Adrenal gland (tissue), 12 donors: ENCODE results near the gene RAD21L1. TPM values are rescaled to one million over a fixed set of nuclear protein-coding genes. Genes with fewer than 3 reads are reported as not detected.
"Not testable (repeated sequence)": the region's sequence is repeated elsewhere in the genome, so short reads cannot be mapped to it uniquely, and the experiment has no call there.

ENCODE experiments used
- DNase-seq, 7 donors: peaks; one replicate each; pipeline ENCODE4 v3.0.0-alpha.2; 2019 to 2020
- H3K27ac ChIP-seq, 5 donors: fragments of 200-600 bp; sonication (generic) in 4 of 5; 1 replicate in 3 of 5; 2 replicates in 2 of 5; pipeline versions ENCODE4 v1.5.1 to v1.8.0; 2016 to 2020; ENCODE audit warnings: mild to moderate bottlenecking in 1 of 5
- H3K27me3 ChIP-seq: fragments of 200-600 bp; 2 replicates; pipeline ENCODE4 v1.8.0; 2021
- H3K36me3 ChIP-seq, 2 donors: fragments of 200-600 bp; replicated peaks in 1 of 2; 1 replicate in 1 of 2; 2 replicates in 1 of 2; pipeline versions ENCODE4 v1.5.1 to v1.8.0; 2018 to 2022
- H3K4me1 ChIP-seq, 2 donors: fragments of 200-600 bp; replicated peaks in 1 of 2; 1 replicate in 1 of 2; 2 replicates in 1 of 2; pipeline versions ENCODE4 v1.5.1 to v1.8.0; 2018 to 2021
- H3K4me3 ChIP-seq, 4 donors: fragments of 200-600 bp; sonication (generic) in 3 of 4; one replicate each; pipeline ENCODE4 v1.5.1; 2016 to 2018
- H3K9me3 ChIP-seq, 3 donors: fragments of 200-600 bp; sonication (generic) in 1 of 3; replicated peaks in 1 of 3; 1 replicate in 2 of 3; 2 replicates in 1 of 3; pipeline versions ENCODE4 v1.5.1 to v1.8.0; 2016 to 2021
- POLR2A ChIP-seq, 2 donors: fragments of 450-650 bp; IDR thresholded peaks; one replicate each; pipeline ENCODE4 v1.6.1; 2017; ENCODE audit warnings: antibody characterized with exemption in 2 of 2, mild to moderate bottlenecking in 2 of 2, moderate library complexity in 1 of 2
- WGBS, 4 donors: extraction: QIAGEN DNeasy Blood & Tissue Kit in 2 of 4; methylation state at CpG; one replicate each; pipeline versions ENCODE4 v1.1.5 to v1.1.7; 2013 to 2017; 5-methylcytosine and 5-hydroxymethylcytosine counted together
- intact Hi-C, 2 donors: fragments of 100-400 bp; cut with DNase I; formaldehyde crosslinking; loops; one replicate each; pipeline versions ENCODE4 v1.14.1 to v1.15.0; 2022 to 2023
- polyA plus RNA-seq, 3 donors: library from polyadenylated mRNA; stranded (reverse); fragments of 200-250 nt in 2 of 3; fragments of 350-450 nt in 1 of 3; fragmentation: Illumina TruSeq in 1 of 3; extraction: RNeasy Lipid Tissue Mini Kit (QIAGEN cat#74804) in 1 of 3; gene quantifications; one replicate each; pipeline ENCODE4 v1.2.3, GENCODE V29; 2013 to 2014
- total RNA-seq, 9 donors: library from RNA; depleted of rRNA in 4 of 9; stranded (reverse); fragments of >200 nt in 4 of 9; fragments of 120-200 nt in 1 of 9; fragmentation: NEBNext Ultra II Directional in 1 of 9; extraction: Animal tissue kit (Norgen Biotek cat#: 25700) in 1 of 9; gene quantifications; one replicate each; pipeline versions ENCODE4 v1.1.0 to v1.2.4, GENCODE V29; 2013 to 2023
- TF ChIP-seq, protein P1 (sequence below), 6 experiments: fragments of 450-650 bp in 4 of 6; fragments of 200-600 bp in 2 of 6; sonication (generic) in 1 of 6; IDR thresholded peaks; 1 replicate in 5 of 6; 2 replicates in 1 of 6; pipeline versions ENCODE4 v1.5.1 to v1.8.0; 2016 to 2021; ENCODE audit warnings: antibody characterized with exemption in 6 of 6, mild to moderate bottlenecking in 2 of 6, moderate library complexity in 1 of 6
- donor health status: healthy with polysubstance abuse.
- donor health status: Bipolar disorder and iron deficiency.
- donor health status: DM: yes; HTN: yes; CAD: no.
- donor health status: DM: no; HTN: no; CAD: no.
- donor health status: DM: no; HTN: no; CAD: no.
- donor health status: DM: yes; HTN: yes; CAD: no.

Gene RAD21L1
- total and polyA plus RNA-seq, 12 donors: 0.06 to 0.07 TPM; not detected in 10

GRCh38 chr20:1212607-1213396 lies 13.0 kb upstream of the RAD21L1 start:
- H3K27ac ChIP-seq: no peak overlapping the region
- TF ChIP-seq, protein P1, sequence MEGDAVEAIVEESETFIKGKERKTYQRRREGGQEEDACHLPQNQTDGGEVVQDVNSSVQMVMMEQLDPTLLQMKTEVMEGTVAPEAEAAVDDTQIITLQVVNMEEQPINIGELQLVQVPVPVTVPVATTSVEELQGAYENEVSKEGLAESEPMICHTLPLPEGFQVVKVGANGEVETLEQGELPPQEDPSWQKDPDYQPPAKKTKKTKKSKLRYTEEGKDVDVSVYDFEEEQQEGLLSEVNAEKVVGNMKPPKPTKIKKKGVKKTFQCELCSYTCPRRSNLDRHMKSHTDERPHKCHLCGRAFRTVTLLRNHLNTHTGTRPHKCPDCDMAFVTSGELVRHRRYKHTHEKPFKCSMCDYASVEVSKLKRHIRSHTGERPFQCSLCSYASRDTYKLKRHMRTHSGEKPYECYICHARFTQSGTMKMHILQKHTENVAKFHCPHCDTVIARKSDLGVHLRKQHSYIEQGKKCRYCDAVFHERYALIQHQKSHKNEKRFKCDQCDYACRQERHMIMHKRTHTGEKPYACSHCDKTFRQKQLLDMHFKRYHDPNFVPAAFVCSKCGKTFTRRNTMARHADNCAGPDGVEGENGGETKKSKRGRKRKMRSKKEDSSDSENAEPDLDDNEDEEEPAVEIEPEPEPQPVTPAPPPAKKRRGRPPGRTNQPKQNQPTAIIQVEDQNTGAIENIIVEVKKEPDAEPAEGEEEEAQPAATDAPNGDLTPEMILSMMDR (IDR thresholded peaks at IDR 0.05): peak; percentile 63 to 81 (median 74)
- no peak for TF ChIP-seq POLR2A (IDR thresholded peaks at IDR 0.05)
- no peaks in the 10 kb centered on the region for H3K4me1 ChIP-seq
- H3K4me3 ChIP-seq: no peak overlapping the region
- intact Hi-C loops: loop anchor here in 1 of 2 donors (5.0 to 10.0 kb wide), 2 partner anchors 108 to 396 kb away; no protein-coding TSS in a partner anchor
- WGBS, 4 donors: 13 to 19% (median 15%) methylated on average over 14 to 21 of the region's 21 CpGs
- H3K27me3 ChIP-seq: peaks cover 3% of the 10 kb centered on the region
- H3K9me3 ChIP-seq: no peaks in the 10 kb centered on the region
- H3K36me3 ChIP-seq: no peaks in the 10 kb centered on the region
- DNase-seq: peak; percentile 54 to 88 (median 75)

DNA sequence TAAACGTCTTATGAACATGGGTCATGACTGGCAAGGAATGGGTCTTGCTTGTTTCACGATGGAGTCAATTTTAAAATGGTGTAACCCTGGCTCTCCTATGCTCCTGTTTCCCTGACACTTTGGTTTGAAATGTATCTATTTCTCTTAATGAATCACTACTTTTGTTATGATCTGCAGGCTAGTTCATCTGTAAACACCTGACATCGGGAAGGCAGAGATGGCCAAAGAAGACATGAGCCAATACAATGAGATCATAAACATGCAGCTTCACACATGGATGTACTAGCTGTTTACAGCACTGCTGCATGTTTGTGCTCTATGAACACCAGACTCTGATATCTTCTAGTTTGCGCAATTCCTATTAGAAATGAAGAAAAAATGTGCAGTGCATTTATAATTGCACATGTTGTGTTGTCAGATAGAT lies 11.0 kb upstream of the RAD21L1 start:
- no peaks in the 10 kb centered on the region for H3K36me3 ChIP-seq
- intact Hi-C loops: loop anchor here in 1 of 2 donors (5.0 to 10.0 kb wide), 2 partner anchors 110 to 398 kb away; no protein-coding TSS in a partner anchor
- whole genome bisulfite sequencing, 4 donors: 63 to 67% (median 65%) methylated on average over 4 of the region's 4 CpGs
- peaks cover 3% of the 10 kb centered on the region for H3K27me3 ChIP-seq
- H3K9me3 ChIP-seq: no peaks in the 10 kb centered on the region
- DNase-seq: no peak
- H3K4me1 ChIP-seq: no peaks in the 10 kb centered on the region
- TF ChIP-seq, protein P1 (IDR thresholded peaks at IDR 0.05): no peak
- no peak for TF ChIP-seq POLR2A (IDR thresholded peaks at IDR 0.05)
- H3K27ac ChIP-seq: no peak overlapping the region
- H3K4me3 ChIP-seq: no peak overlapping the region

DNA sequence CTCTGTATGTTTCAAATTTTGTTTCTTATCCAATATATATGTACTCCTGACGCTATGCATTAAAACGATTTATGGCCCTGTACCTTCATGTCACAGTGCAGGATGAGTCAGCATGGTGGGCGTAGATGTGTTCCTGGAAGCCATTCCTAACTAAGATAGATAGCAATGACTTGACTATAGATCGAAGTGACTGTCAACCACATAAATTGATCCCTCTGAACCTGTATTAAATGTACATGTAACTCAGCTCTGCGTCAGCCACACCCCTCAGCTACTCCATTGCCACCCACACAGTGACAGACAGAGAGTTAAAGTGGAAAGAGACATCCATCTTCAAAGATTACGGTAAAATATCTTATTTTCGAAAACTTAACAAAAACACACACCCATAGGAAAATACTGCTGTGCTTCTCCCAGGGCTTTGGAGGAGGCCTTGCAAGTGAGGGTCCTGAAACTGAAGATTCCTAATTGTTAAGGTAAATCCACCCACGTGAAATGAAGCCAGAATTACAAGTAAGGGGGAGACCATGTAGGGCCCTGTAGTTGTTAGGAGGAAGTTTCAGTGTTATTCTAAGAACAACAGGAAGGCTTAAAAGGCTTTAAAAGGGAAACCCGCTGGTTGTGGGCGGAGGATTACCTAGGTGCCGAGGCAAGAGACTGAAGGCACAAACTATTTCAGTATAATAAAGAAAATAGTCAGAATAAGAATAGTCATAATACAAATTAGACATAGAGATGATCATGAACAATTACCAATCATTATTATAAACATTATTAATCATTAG lies 10.3 kb upstream of the RAD21L1 start:
- no peaks in the 10 kb centered on the region for H3K4me1 ChIP-seq
- H3K27ac ChIP-seq: no peak overlapping the region
- H3K4me3 ChIP-seq: no peak overlapping the region
- H3K9me3 ChIP-seq: no peaks in the 10 kb centered on the region
- H3K27me3 ChIP-seq: peaks cover 3% of the 10 kb centered on the region
- DNase-seq: no peak
- 60 to 73% (median 70%) methylated on average over 11 of the region's 11 CpGs for WGBS, 4 donors
- TF ChIP-seq, protein P1 (IDR thresholded peaks at IDR 0.05): no peak
- no peak for TF ChIP-seq POLR2A (IDR thresholded peaks at IDR 0.05)
- H3K36me3 ChIP-seq: no peaks in the 10 kb centered on the region
- intact Hi-C loops: loop anchor here in 1 of 2 donors (10.0 kb wide), 1 partner anchor 111 kb away; no protein-coding TSS in a partner anchor

DNA sequence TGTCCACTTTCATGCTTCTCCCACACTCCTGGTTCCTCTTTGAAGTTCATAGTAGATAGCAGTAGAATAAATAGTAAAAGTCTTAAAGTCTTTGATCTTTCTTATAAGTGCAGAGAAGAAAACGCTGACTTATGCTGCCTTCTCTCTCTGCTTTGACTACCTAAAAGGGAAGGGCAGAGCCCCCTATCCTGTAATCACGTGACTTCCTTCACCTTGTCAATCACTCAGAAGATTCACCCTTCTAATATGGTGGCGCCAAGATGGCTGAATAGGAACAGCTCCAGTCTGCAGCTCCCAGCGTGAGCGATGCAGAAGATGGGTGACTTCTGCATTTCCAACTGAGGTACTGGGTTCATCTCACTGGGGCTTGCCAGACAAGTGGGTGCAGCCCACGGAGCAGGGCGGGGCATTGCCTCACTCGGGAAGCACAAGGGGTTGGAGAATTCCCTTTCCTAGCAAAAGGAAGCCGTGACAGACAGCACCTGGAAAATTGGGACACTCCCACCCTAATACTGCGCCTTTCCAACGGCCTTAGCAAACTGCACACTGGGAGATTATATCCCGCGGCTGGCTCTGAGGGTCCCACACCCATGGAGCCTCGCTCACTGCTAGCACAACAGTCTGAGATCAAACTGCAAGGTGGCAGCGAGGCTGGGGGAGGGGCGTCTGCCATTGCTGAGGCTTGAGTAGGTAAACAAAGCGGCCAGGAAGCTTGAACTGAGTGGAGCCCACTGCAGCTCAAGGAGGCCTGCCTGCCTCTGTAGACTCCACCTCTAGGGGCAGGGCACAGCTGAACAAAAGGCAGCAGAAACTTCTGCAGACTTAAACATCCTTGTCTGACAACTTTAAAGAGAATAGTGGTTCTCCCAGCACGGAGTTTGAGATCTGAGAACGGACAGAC lies 9.1 kb upstream of the RAD21L1 start:
- H3K36me3 ChIP-seq, H3K4me3 ChIP-seq, H3K9me3 ChIP-seq, DNase-seq, H3K4me1 ChIP-seq, H3K27ac ChIP-seq, H3K27me3 ChIP-seq: not testable (repeated sequence)
- intact Hi-C loops: loop anchor here in 1 of 2 donors (10.0 kb wide), 1 partner anchor 112 kb away; no protein-coding TSS in a partner anchor
- WGBS, 4 donors: 74 to 79% (median 76%) methylated on average over 10 to 19 of the region's 19 CpGs

GRCh38 chr20:1222750-1223149 lies 3.1 kb upstream of the RAD21L1 start:
- H3K27ac ChIP-seq, H3K27me3 ChIP-seq, H3K9me3 ChIP-seq, H3K4me3 ChIP-seq, H3K36me3 ChIP-seq, intact Hi-C loops, DNase-seq, H3K4me1 ChIP-seq: not testable (repeated sequence)
- WGBS, 4 donors: 91 to 99% (median 95%) methylated on average over 4 of the region's 4 CpGs
